ENCODE results near the gene TRIP12. TPM values are rescaled to one million over a fixed set of nuclear protein-coding genes. Genes with fewer than 3 reads are reported as not detected.

TRIP12 gene
- total RNA-seq, 1 experiment from 2014 or later, result 175 TPM

GRCh38 chr2:229852565-229852964 lies 69.2 kb downstream of the TRIP12 start:
- Histone ChIP-seq H3K27ac (ENCODE audit: low read depth, low read length) (no peak overlapping the region), H3K27me3 (ENCODE audit: insufficient read depth, low read length) (no peaks in the 10 kb centered on the region), H2AFZ (ENCODE audit: low read depth, low read length, poor library complexity, severe bottlenecking) (no peak overlapping the region), H4K20me1 (ENCODE audit: insufficient read depth) (no peaks in the 10 kb centered on the region), H3K9ac (ENCODE audit: low read length) (no peak overlapping the region), H3K4me1 (ENCODE audit: control insufficient read depth in 1 of 2, insufficient read depth in 2 of 2, low read length in 2 of 2) (no peaks in the 10 kb centered on the region), H3K79me2 (ENCODE audit: insufficient read depth, low read length) (peaks cover 69% of the 10 kb centered on the region), H3K4me2 (ENCODE audit: low read length) (no peak overlapping the region), H3K9me2 (ENCODE audit: insufficient read depth) (no peaks in the 10 kb centered on the region), H3K36me3 (ENCODE audit: control insufficient read depth in 1 of 2, insufficient read depth in 2 of 2, low read length in 2 of 2) (peaks cover 2 to 3% of the 10 kb centered on the region in 2 experiments; a peak in 1 of 4 replicates), H3K9me3 (ENCODE audit: control insufficient read depth in 1 of 2, insufficient read depth in 1 of 2, low read depth in 1 of 2, low read length in 2 of 2) (no peaks in the 10 kb centered on the region), H3K4me3 (replicated peaks in 1 of 2; ENCODE audit: low read depth in 1 of 2, low read length in 2 of 2) (no peak overlapping the region)
- ATAC-seq (no peak), DNase-seq (ENCODE audit: low read depth, low spot score) (no peak)
- TF ChIP-seq JUND (IDR thresholded peaks at IDR 0.05) (no peak), REST (IDR thresholded peaks at IDR 0.05; ENCODE audit: low read depth) (no peak), FOSL1 (IDR thresholded peaks at IDR 0.05; ENCODE audit: low read depth) (no peak), ZBTB33 (IDR thresholded peaks at IDR 0.05; ENCODE audit: extremely low read depth, insufficient replicate concordance, low read length) (no peak), ELF1 (IDR thresholded peaks at IDR 0.05; ENCODE audit: borderline replicate concordance, low read depth) (no peak), CTCF (IDR thresholded peaks at IDR 0.05 in 2 of 3, conservative IDR thresholded peaks at IDR 0.05 in 1 of 3; ENCODE audit: borderline replicate concordance in 1 of 3, insufficient read depth in 1 of 3, low read depth in 2 of 3, low read length in 2 of 3) (no peak), EZH2 (IDR thresholded peaks at IDR 0.05) (no peak), RAD21 (IDR thresholded peaks at IDR 0.05; ENCODE audit: low read depth) (no peak), SIN3A (IDR thresholded peaks at IDR 0.05; ENCODE audit: low read depth) (no peak), CBX3 (IDR thresholded peaks at IDR 0.05; ENCODE audit: low read depth) (no peak), TCF7L2 (IDR thresholded peaks at IDR 0.05; ENCODE audit: borderline replicate concordance, extremely low read depth, insufficient read depth, insufficient read length) (no peak), YY1 (IDR thresholded peaks at IDR 0.05; ENCODE audit: extremely low read depth, insufficient replicate concordance, low read depth, low read length) (no peak), ZNF274 (IDR thresholded peaks at IDR 0.05; ENCODE audit: low read depth, low read length) (no peak), EGR1 (IDR thresholded peaks at IDR 0.05; ENCODE audit: low read depth) (no peak), POLR2AphosphoS5 (IDR thresholded peaks at IDR 0.05; ENCODE audit: low read depth, low read length) (no peak), POLR2A (IDR thresholded peaks at IDR 0.05; ENCODE audit: borderline replicate concordance, extremely low read depth, insufficient read depth, insufficient read length) (no peak), ATF3 (IDR thresholded peaks at IDR 0.05) (no peak)
- BruUV-seq (replicated peaks), result no TSS peak
- ChIA-PET POLR2A (no interaction called here), CTCF (interaction anchor here (0.9 kb wide), 1 partner anchor 215 kb away, joined by 3 read pairs; no protein-coding TSS in a partner anchor), RAD21 (ENCODE audit: low non-redundant PET in 1 of 2, low total read pairs in 2 of 2, uncharacterized antibody in 2 of 2, unreplicated experiment in 2 of 2) (no interaction called here)
- intact Hi-C loops (cut with micrococcal nuclease), result no loop called here
